ENCODE results near the gene XRCC3.

The XRCC3 gene

DNA sequence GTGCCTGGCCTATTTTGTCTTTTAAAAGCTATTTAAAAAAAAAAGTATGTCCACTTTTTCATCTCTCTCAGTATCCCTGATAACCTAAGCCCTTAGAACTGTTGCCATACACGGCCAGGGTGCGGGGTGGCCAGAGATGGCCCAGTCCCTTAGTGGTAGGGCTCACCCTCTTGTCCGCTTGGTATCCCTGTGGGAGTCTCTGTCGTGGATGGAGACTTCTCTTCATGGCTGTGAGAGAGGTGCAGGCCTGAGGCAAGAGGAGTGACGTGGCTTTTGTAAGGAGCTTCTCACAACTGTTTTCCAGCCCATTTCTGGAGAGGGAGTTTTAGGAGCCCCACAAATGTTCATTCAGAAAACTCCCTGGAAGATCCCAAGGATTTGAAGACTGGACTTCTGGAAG lies 26.8 kb downstream of the XRCC3 start:
- H3K4me3 ChIP-seq (ENCODE audit: control insufficient read depth, low read depth, low read length), result no peak overlapping the region
- no peak for DNase-seq (ENCODE audit: low read depth)
- TF ChIP-seq, protein P1, sequence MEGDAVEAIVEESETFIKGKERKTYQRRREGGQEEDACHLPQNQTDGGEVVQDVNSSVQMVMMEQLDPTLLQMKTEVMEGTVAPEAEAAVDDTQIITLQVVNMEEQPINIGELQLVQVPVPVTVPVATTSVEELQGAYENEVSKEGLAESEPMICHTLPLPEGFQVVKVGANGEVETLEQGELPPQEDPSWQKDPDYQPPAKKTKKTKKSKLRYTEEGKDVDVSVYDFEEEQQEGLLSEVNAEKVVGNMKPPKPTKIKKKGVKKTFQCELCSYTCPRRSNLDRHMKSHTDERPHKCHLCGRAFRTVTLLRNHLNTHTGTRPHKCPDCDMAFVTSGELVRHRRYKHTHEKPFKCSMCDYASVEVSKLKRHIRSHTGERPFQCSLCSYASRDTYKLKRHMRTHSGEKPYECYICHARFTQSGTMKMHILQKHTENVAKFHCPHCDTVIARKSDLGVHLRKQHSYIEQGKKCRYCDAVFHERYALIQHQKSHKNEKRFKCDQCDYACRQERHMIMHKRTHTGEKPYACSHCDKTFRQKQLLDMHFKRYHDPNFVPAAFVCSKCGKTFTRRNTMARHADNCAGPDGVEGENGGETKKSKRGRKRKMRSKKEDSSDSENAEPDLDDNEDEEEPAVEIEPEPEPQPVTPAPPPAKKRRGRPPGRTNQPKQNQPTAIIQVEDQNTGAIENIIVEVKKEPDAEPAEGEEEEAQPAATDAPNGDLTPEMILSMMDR (conservative IDR thresholded peaks at IDR 0.05; ENCODE audit: control insufficient read depth, insufficient read depth, low read depth, low read length), result no peak

DNA sequence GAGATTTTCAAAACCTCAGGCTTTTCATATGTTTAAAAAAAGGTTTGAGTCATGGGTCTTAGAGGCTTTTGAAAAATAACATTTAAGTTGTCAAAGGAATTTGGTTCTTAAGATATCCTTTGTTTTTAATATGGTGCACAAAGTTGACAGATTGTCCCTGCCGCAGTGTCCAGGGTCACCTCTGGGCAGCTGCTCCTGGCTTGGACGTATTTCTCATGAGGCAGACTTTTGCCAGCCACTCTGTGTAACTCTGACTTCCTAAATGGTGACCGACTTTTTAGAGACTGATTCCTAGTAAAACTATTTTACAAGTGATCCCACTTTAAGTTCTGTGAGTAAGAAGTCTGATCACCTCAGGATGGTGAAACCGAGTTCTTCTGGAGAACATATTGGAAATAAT lies 27.5 kb downstream of the XRCC3 start:
- TF ChIP-seq, protein P1 (conservative IDR thresholded peaks at IDR 0.05; ENCODE audit: control insufficient read depth, insufficient read depth, low read depth, low read length), result no peak
- DNase-seq (ENCODE audit: low read depth), result no peak
- no peak overlapping the region for H3K4me3 ChIP-seq (ENCODE audit: control insufficient read depth, low read depth, low read length)

DNA sequence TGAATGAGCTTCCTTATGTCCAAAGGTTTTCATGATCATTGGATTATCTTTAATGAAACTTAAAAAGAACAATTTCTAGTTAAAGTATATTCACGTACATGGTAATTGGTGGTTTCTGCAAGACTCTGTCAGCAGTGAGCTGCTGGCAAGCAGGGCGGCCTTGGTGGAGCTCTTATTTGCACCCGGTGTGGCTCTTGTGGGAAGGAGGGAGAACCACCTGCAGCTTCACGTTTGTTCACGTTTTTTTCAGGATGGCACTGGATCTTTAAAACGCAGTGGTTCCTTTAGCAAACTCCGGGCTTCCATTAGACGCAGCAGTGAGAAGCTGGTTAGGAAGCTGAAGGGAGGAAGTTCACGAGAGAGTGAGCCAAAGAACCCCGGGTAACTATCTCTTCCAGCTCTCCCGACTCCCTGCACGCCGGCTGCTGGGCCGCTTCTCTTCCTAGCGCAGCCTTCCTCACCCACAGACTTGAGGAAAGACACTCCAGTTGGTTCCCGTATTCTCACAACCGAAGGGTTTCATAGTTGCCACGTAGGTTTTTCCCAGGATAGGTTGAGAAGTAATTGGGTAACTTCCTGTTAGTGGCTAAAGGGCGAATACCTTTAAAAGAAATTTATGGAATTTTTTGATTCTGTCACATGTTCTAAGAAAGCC lies 28.3 kb downstream of the XRCC3 start:
- no peak overlapping the region for H3K4me3 ChIP-seq (ENCODE audit: control insufficient read depth, low read depth, low read length)
- DNase-seq (ENCODE audit: low read depth), result no peak
- TF ChIP-seq, protein P1 (conservative IDR thresholded peaks at IDR 0.05; ENCODE audit: control insufficient read depth, insufficient read depth, low read depth, low read length), result no peak

DNA sequence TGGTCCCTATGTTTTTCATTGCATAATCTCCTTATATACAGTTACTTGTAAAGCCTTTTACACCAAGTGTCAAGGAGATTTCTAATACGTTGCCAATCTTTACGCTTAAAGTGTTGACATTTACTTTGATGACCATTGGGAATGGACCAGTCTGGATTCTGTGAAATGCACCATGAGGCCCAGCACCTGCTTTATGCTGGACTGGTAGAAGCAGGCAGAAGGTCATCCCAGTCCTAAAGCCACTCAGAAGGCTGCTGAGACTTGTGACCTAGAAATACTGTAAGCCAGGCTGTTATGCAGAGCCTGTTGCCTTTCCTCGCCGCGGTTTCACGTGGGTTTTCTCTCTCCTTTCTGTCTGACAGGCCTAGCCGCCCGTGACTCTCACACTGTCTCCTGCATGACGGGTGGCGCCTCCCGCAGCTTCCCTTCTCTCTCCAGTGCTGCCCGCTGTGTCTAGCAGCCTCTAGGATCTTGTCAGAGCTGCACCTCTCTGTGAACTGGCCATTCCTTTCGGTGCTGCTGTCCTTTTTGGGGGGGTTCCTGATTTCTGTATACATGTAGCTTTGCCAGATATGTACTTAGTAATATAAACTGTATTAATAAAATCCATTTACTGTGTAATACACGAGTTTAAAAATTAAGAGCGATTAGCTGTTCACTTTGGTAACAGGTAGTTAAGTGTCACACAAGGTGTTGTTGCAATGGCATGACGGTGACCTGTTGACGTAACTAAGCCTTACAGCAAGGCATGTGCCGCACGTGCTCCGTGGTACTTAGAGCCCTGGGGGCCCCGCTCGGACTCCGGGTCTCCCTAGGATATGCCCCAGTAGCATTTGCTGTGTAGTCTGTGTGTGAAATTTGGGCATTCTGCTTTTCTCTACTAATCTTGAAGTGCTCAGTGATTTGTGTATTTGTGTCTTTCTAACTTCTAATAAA lies 29.7 kb downstream of the XRCC3 start:
- TF ChIP-seq, protein P1 (conservative IDR thresholded peaks at IDR 0.05; ENCODE audit: control insufficient read depth, insufficient read depth, low read depth, low read length), result no peak
- H3K4me3 ChIP-seq (ENCODE audit: control insufficient read depth, low read depth, low read length), result no peak overlapping the region
- DNase-seq (ENCODE audit: low read depth), result no peak

DNA sequence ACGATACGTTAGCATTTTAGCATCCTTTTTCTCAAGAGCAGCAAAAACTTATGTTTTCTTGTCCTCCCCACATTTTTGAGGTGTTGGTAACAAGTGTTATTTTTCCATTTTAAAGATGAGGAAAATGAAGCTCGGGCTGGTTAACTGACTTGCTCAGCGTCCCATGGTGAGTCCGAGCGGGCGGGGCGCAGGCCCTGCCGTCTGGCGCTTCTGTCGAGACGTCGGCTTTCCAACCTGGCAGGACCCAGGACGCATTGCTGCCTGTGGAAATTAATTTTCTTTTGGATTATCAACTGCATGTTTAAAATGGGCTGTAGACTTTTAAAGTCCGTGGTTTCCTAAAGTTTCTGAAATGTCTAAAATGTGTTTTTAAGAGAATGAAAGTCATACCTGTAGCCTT lies 30.4 kb downstream of the XRCC3 start:
- no peak overlapping the region for H3K4me3 ChIP-seq (ENCODE audit: control insufficient read depth, low read depth, low read length)
- DNase-seq (ENCODE audit: low read depth), result no peak
- TF ChIP-seq, protein P1 (conservative IDR thresholded peaks at IDR 0.05; ENCODE audit: control insufficient read depth, insufficient read depth, low read depth, low read length), result no peak

DNA sequence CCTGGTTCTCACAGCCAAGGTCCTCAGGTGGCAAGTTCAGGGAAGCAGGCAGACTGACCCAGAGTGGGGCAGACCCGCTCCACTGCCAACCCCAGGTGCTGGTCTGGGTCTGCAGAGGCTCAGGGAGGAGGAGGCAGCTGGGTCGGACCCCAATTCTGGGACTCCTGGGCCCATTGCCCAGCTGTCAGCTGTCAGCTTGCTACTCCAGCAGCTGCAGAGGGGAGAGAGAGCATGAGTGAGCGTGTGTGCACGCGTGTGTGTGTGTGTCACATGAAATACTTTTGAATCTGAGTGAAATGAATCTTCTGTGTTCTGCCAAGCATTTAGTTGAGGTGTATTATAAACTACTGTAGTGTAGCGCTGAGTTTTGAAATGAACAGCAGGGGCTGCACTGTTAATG lies 30.8 kb downstream of the XRCC3 start:
- no peak overlapping the region for H3K4me3 ChIP-seq (ENCODE audit: control insufficient read depth, low read depth, low read length)
- TF ChIP-seq, protein P1 (conservative IDR thresholded peaks at IDR 0.05; ENCODE audit: control insufficient read depth, insufficient read depth, low read depth, low read length), result no peak
- DNase-seq (ENCODE audit: low read depth), result no peak
